HG02938 (cell line): ENCODE measurements around the gene YWHAQ.
"Not testable (repeated sequence)": the region's sequence is repeated elsewhere in the genome, so short reads cannot be mapped to it uniquely, and the experiment has no call there.

Experiments used
- ATAC-seq: cut with Tn5 transposase; IDR thresholded peaks from one replicate; pipeline ENCODE4 v1.9.1; 2021; ENCODE audit warnings: mild to moderate bottlenecking, moderate library complexity; ENCODE audit not compliant: unreplicated experiment

Gene YWHAQ

GRCh38 chr2:9594366-9595054 is 36.3 kb downstream of the YWHAQ start:
- ATAC-seq = no peak

DNA sequence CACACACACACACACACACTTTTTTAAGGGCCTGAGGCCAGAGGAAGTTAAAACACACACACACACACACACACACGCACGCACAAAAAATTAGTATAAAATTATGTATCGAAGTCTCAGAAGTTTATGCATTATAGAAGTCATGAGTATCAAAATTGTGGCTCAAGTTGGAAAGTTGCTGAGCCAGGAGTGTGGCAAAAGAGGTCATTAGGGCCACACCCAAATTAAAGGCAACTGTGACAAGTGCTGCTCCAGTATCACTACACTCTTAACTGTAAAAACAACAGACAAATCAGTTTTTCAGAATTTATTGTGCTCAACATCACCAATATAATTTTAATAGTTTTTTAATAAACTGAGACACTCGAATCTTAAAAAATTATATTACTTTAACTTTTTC is 36.9 kb downstream of the YWHAQ start:
- ATAC-seq = no peak

DNA sequence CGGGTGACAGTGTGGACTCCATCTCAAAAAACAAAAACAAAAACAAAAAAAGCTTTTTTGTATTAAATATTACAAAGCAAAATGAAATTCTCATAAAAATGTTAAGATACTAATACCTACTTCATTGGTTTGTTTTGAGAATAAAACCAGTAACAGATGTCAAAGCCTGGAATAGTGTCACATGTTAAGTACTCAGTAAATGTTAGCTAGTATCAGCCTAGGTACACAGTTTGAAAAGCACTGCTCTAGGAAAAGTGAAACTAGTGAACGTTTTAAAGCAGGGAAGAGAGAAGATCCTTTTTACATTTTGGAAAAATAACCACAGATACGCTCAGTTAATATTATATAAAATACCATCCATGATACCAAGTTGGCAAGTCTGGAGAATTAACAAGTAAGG is 38.1 kb downstream of the YWHAQ start:
- no peak for ATAC-seq

- no peak for ATAC-seq
Observed at GRCh38 chr2:9590641-9591040, 40.2 kb downstream of the YWHAQ start.

DNA sequence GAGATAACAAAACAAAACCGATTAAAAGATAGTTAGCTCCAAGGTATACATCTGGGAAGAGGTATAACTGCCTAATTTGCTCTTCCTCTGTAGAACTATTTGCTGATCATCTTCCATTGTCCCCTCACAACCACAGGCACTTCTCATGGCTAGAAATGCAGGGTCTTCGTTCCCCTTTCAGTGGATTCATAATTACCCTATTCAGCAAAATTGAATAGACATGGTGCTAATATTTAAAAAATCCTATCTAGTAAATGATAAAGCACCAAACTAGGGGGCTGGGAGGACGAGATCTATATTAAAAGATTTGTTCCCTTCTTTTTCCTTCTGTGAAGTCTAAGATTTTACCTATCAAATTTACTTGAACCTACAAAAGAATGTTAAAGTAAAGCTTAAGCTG is 44.3 kb downstream of the YWHAQ start:
- no peak for ATAC-seq

DNA sequence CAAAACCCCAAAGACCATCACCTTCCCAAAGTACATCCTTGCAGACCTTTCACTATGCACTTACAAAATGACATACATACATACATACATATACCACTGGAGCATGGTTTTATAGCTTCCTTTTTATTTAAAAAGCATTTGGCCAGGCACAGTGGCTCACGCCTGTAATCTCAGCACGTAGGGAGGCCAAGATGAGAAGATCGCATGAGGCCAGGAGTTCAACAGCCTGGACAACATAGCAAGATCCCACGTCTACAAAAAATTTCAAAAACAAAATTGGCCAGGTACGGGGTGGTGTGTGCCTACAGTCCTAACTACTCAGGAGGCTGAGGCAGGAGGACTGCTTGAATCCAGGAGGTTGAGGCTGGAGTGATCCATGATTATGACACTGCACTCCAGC is 45.3 kb downstream of the YWHAQ start:
- no peak for ATAC-seq

- not testable (repeated sequence) for ATAC-seq
Observed at GRCh38 chr2:9584902-9585301, 45.9 kb downstream of the YWHAQ start.

GRCh38 chr2:9582624-9583023 is 48.2 kb downstream of the YWHAQ start:
- ATAC-seq = no peak

DNA sequence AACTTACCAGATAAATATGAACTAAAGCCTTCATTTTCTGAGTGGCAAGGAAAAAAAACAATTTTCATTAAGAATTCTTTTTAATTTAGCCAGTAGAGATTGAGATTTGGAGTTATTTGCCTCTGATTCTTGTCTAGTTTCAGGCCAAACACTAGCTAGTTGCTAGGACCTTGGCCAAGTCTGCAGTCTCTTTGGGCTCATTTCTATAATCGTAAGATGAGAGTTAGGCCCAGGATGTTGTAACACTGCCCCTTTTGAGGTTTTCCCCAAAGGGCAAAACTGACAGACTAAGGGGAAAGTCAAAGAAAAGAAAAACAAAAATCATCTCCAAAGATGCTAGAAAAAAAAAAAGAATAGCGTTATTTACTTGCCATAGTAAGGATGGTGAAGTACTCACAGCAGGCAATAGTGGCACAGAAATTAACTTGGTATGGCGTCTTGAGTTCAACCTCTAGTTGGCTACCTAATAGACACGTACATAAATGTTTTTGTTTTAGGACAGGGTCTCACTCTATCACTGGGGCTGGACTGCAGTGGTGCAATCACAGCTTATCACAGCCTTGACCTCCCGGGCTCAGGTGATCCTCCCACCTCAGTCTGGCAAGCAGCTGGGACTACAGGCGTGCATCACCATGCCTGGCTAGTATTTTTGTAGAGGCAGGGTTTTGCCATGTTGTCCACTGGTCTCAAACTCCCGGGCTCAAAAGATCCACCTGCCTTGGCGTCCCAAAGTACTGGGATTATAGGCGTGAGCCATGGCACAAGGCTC is 52.1 kb downstream of the YWHAQ start:
- no peak for ATAC-seq

DNA sequence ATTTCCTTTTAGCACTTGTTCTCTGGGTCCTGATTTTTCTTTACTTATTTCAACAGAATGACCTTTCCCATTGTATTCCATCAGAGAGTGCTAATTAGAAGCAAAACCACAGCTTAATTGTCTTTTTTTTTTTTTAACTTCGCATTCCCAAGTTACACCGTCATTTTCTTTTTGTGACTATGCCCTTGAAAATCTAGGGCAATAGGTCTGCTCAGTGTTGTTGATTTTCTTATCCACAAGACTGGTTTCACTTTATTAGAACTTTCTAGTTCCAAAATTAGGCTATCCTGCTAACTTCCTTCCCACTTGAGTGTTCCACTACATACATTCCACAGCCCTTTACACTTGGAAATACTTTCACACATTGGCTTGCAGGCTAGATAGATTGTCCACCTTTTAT is 56.5 kb downstream of the YWHAQ start:
- no peak for ATAC-seq

DNA sequence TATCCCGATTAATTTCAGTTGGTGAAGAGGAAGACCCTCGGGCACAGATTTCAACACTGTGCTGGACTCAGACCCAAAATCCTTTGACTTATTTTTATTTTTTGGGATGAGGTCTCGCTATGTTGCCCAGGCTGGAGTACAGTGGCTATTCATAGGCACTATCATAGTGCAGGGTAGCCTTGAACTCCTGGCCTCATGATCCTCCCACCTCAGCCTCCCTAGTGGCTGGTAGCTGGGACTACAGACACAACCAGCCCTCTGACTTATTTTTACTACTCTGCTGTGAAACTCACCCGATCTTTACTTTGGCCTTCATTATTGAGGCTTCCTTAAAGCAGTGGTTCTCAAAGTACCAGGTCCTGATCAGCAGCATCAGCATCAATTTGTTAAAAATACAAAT is 57.0 kb downstream of the YWHAQ start:
- no peak for ATAC-seq

- ATAC-seq = no peak
Observed at GRCh38 chr2:9573013-9573720, 57.6 kb downstream of the YWHAQ start.

- no peak for ATAC-seq
Observed at GRCh38 chr2:9570182-9571060, 60.4 kb downstream of the YWHAQ start.

DNA sequence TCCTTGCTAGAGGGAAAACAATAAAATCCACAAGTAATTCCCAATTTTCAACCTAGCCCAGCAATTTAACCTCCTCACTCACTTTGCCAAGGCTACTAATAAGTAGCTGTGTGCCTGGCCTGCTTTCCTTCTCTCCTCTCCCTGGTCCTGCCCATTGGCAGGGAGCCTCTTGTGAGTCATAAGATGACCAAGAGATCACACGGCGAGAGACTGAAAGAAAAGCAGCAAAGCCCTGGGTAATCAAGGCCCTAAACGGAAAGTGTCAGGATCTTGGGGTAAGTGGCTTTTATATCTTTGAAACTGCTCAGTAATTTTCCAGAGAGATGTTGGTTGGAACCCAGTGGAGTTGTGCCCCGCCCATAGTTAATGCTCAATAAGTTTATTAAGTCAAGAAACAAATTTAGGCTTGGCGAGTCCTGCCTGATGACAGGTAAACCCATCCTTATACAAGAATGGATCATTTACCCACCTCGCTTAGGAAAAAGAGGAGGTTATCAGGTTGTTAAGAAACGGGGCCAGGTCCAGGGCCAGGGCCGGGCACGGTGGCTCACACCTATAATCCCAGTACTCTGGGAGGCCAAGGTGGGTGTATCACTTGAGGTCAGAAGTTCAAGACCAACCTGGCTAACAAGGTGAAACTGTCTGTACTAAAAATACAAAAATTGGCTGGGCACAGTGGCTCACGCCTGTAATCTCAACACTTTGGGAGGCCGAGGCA is 65.2 kb downstream of the YWHAQ start:
- ATAC-seq = no peak

- ATAC-seq = no peak
Observed at GRCh38 chr2:9560628-9561027, 70.2 kb downstream of the YWHAQ start.

- no peak for ATAC-seq
Observed at GRCh38 chr2:9558948-9559381, 71.8 kb downstream of the YWHAQ start.

DNA sequence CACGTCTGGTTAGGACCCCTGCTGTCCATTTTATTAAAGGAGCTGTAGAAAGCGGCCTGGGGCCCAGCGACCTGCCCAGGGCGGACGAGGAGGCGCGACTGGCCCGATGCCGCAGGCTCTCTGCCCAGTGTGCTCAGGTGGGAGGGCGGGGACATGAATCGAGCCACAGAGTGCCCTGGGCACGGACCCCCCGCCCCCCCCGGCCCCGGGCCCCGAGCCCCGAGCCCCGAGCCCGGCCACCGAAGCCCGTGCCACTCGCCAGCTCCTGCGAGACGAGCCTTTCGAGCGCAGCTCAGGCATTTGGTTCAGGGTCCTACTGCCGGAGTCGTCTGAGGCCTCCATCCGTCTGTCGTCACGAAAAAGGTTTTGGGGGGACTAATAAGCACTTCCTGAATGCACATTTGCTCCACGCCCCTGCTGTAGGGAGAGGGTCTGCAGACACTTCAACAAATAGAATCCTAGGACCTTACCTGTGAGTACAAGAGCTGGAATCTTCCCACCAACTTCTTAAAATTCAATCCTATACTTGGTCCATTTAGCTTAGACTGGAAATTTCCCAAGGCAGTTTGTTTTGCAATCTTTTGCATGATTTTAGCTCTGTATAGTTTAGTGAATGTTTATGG is 74.6 kb downstream of the YWHAQ start:
- ATAC-seq = no peak

DNA sequence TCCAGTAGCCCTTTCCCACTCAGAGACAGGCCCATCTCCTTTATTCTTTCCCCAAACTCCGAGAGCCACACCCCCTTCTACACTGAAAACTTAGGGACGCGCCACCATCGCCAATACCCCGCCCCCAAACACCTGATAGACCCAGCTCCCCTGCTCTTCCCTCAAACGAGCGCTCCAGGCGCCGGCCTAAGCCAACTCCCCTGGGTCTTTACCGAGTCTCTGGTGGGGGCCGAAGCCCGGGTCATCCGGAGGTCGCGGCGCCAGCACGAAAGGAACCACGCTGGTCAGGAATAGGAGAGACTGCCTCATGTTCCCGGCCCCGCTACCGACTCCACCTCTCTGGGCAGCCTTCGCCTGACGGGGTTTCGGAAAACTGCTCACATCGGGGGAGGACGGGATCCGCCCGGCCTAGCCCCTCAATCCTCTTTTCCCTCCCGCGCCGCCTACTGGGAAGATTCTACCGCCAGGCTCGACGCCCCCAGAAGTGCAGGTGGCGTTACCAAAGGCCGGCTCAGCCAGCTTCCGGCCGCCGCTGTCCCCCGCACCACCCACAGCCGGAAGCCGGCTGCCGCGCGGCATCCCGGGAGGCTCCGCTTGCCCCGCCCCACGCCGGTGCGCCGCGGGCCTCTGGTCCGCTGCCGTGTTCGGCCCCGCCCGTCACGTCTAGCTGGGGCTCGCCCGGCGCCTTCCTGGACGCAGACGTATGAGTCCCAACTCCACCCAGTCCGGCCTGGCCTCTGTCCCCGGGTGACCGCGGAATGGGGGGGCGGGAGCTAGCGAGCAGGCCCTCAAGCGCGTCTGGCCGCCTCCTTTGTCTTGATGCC is 75.3 kb downstream of the YWHAQ start, which contains the start of gene ADAM17:
Gene ADAM17, minus strand, starts transcription at position 534 of the 824 bp plus-strand sequence. Its CDS starts 225 bp downstream, at position 309.
- ATAC-seq = peak; percentile 80

- ATAC-seq = no peak
Observed at GRCh38 chr2:9554921-9555296, 75.9 kb downstream of the YWHAQ start.
